GM23338 (cell line): Measurements from ENCODE around the gene AK9. TPM values are rescaled to one million over a fixed set of nuclear protein-coding genes. Genes with fewer than 3 reads are reported as not detected.

Source experiments
- ATAC-seq: fragments of 200-7000 bp; cut with Tn5 transposase; 3 replicates; pipeline ENCODE4 v1.9.1; 2020
- DNase-seq: peaks from one replicate; pipeline ENCODE4 v3.0.0-alpha.2; 2015; ENCODE audit warnings: low spot score
- H2AFZ ChIP-seq: fragments of 200-600 bp; sonication (generic); 2 replicates; pipeline ENCODE4 v1.8.0; 2016; ENCODE audit warnings: antibody characterized with exemption, mild to moderate bottlenecking, moderate library complexity
- H3F3A ChIP-seq: fragments of 200-600 bp; sonication (generic); replicated peaks from 2 replicates; pipeline ENCODE4 v1.8.0; 2017; ENCODE audit warnings: antibody characterized with exemption, mixed run types, low read depth
- H3K27ac ChIP-seq: fragments of 200-600 bp; sonication (generic); 2 replicates; pipeline ENCODE4 v1.6.1; 2016; ENCODE audit warnings: low read depth
- H3K27me3 ChIP-seq: fragments of 200-600 bp; sonication (generic); 2 replicates; pipeline ENCODE4 v1.8.0; 2016; ENCODE audit warnings: mild to moderate bottlenecking, mixed run types, moderate library complexity; ENCODE audit not compliant: insufficient read depth
- H3K36me3 ChIP-seq: fragments of 200-600 bp; sonication (generic); 2 replicates; pipeline ENCODE4 v1.8.0; 2016; ENCODE audit warnings: mild to moderate bottlenecking; ENCODE audit not compliant: insufficient read depth
- H3K4me1 ChIP-seq: fragments of 200-600 bp; sonication (generic); 2 replicates; pipeline ENCODE4 v1.8.0; 2016; ENCODE audit warnings: mild to moderate bottlenecking, moderate library complexity; ENCODE audit not compliant: insufficient read depth
- H3K4me2 ChIP-seq: fragments of 200-600 bp; sonication (generic); 2 replicates; pipeline ENCODE4 v1.7.1; 2017; ENCODE audit warnings: mixed run types
- H3K4me3 ChIP-seq: fragments of 200-600 bp; sonication (generic); 2 replicates; pipeline ENCODE4 v1.6.1; 2016; ENCODE audit warnings: mixed run types
- H3K79me2 ChIP-seq: fragments of 200-600 bp; sonication (generic); replicated peaks from 2 replicates; pipeline ENCODE4 v1.8.0; 2017; ENCODE audit warnings: mild to moderate bottlenecking; ENCODE audit not compliant: insufficient read depth
- H3K9me2 ChIP-seq: fragments of 200-600 bp; sonication (generic); 2 replicates; pipeline ENCODE4 v1.8.0; 2017; ENCODE audit not compliant: insufficient read depth
- H4K20me1 ChIP-seq: fragments of 200-600 bp; sonication (generic); replicated peaks from 2 replicates; pipeline ENCODE4 v1.8.0; 2017; ENCODE audit warnings: mild to moderate bottlenecking; ENCODE audit not compliant: insufficient read depth
- H3K27ac Mint-ChIP-seq: 2 replicates; pipeline ENCODE4 v1.8.0; 2020; ENCODE audit warnings: inconsistent platforms, mild to moderate bottlenecking, moderate library complexity, mixed read lengths
- H3K27me3 Mint-ChIP-seq: 3 replicates; pipeline ENCODE4 v1.8.0; 2022; ENCODE audit warnings: low read depth, mild to moderate bottlenecking, moderate library complexity, mixed read lengths, inconsistent platforms; ENCODE audit not compliant: insufficient read depth, poor library complexity
- H3K36me3 Mint-ChIP-seq: 3 replicates; pipeline ENCODE4 v1.8.0; 2021; ENCODE audit warnings: low read depth, mild to moderate bottlenecking, inconsistent platforms, moderate library complexity, mixed read lengths
- H3K4me1 Mint-ChIP-seq: 3 replicates; pipeline ENCODE4 v1.8.0; 2020; ENCODE audit warnings: mild to moderate bottlenecking, inconsistent platforms, mixed read lengths
- H3K4me3 Mint-ChIP-seq: 3 replicates; pipeline ENCODE4 v1.8.0; 2021; ENCODE audit warnings: moderate library complexity, mild to moderate bottlenecking, inconsistent platforms, mixed read lengths
- H3K9me3 Mint-ChIP-seq: 3 replicates; pipeline ENCODE4 v1.8.0; 2020; ENCODE audit warnings: moderate library complexity, mild to moderate bottlenecking, inconsistent platforms, mixed read lengths
- ETS1 ChIP-seq: IDR thresholded peaks from 2 replicates; pipeline ENCODE4 v1.6.1; 2016; ENCODE audit warnings: antibody characterized with exemption
- EZH2phosphoT487 ChIP-seq: fragments of 200-600 bp; sonication (generic); IDR thresholded peaks from one replicate; pipeline ENCODE4 v1.8.1; 2018; ENCODE audit warnings: antibody characterized with exemption; ENCODE audit not compliant: unreplicated experiment
- JUNB ChIP-seq: IDR thresholded peaks from one replicate; pipeline ENCODE4 v1.6.1; 2016; ENCODE audit warnings: antibody characterized with exemption; ENCODE audit not compliant: unreplicated experiment
- NANOG ChIP-seq: IDR thresholded peaks from 2 replicates; pipeline ENCODE4 v1.6.1; 2016; ENCODE audit warnings: antibody characterized with exemption, borderline replicate concordance
- POLR2AphosphoS5 ChIP-seq: IDR thresholded peaks from 2 replicates; pipeline ENCODE4 v1.6.1; 2016; ENCODE audit warnings: antibody characterized with exemption, low read depth
- ZNF114 ChIP-seq: fragments of 250-450 bp; sonication (Bioruptor Pico); IDR thresholded peaks from 2 replicates; pipeline ENCODE4 v1.5.0; 2020; ENCODE audit warnings: mild to moderate bottlenecking, moderate library complexity
- ZNF331 ChIP-seq: fragments of 250-450 bp; sonication (Bioruptor Pico); IDR thresholded peaks from 2 replicates; pipeline ENCODE4 v1.5.0; 2020; ENCODE audit warnings: low read depth, mild to moderate bottlenecking, moderate library complexity
- polyA plus RNA-seq: library from polyadenylated mRNA; unstranded; fragments of >200 nt; fragmentation: Nextera tagmentation; extraction: Ambion mirVana; gene quantifications from 2 replicates; pipeline ENCODE4 v1.2.1, GENCODE V29; 2016
- total RNA-seq: library from RNA; depleted of rRNA; stranded (reverse); fragments of >200 nt; shearing (Covaris generic); gene quantifications from 2 replicates; pipeline ENCODE4 v1.2.3, GENCODE V29; 2014
- TF ChIP-seq, protein P1 (sequence below), 2 experiments: fragments of 200-600 bp in 1 of 2; sonication (generic) in 1 of 2; conservative IDR thresholded peaks; 2 replicates each; pipeline versions ENCODE4 v1.5.1 to v1.6.1; 2016 to 2017; ENCODE audit warnings: antibody characterized with exemption in 2 of 2, low read depth in 2 of 2, mild to moderate bottlenecking in 2 of 2, moderate library complexity in 1 of 2
- TF ChIP-seq, protein P2 (sequence below): IDR thresholded peaks from one replicate; pipeline ENCODE4 v1.6.1; 2018; ENCODE audit warnings: antibody characterized with exemption; ENCODE audit not compliant: unreplicated experiment

AK9 gene
- total and polyA plus RNA-seq, 2 experiments from 2014 or later: 2.0 to 6.4 TPM

DNA sequence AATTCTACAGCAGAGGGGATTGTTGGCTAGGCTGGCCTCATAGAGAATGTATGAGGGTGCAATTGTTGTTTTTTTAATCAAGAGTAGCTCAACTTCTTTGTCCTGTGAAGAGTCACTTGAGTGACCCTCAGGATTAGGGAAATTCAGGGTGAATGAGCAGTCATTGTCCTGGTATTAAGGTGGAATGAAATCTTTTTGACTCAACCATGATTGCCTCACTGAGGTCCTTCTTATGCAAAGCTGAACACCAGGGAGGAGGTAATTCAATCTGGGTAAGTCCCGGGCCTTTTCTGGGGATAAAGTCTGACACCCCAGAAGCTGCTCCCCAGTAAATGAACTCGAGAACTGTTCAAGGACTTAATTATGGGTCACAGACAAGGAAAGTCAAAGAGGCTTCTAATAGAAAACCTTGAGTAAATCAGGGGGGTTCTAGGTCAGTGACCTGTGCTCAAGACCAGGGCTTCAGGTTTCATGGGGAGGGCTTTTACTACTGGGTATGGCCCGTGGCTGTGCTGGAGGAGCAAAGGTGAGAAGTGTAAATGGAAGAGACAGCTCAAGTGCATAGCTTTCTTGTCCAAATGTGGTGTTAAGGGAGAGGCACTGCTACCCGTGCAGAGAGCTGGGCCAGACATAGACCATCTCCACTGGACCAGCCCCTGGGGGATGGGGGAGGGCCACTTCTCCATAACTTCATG, 182.7 kb downstream of the AK9 start:
- no peak for TF ChIP-seq ETS1
- peak; percentile 57 for TF ChIP-seq NANOG
- no peak for TF ChIP-seq JUNB
- Histone ChIP-seq H3K4me1 (peaks cover 2% of the 10 kb centered on the region), H4K20me1 (no peaks in the 10 kb centered on the region), H3K27ac (peak overlapping the region; percentile 67), H3K4me3 (no peak overlapping the region), H3K36me3 (peaks cover 4% of the 10 kb centered on the region; the same call in 1 of the 2 replicates), H3K79me2 (no peaks in the 10 kb centered on the region), H3K27me3 (no peaks in the 10 kb centered on the region), H3K4me2 (peak overlapping the region; percentile 25; the same call in 1 of the 2 replicates), H3K9me2 (no peaks in the 10 kb centered on the region; the same call in 1 of the 2 replicates), H2AFZ (peak overlapping the region; percentile 53; the same call in 1 of the 2 replicates), H3F3A (no peaks in the 10 kb centered on the region)
- Mint-ChIP-seq H3K36me3 (peaks cover 28% of the 10 kb centered on the region), H3K4me3 (no peak overlapping the region), H3K4me1 (peaks cover 28% of the 10 kb centered on the region), H3K9me3 (peaks cover 35% of the 10 kb centered on the region), H3K27ac (no peak overlapping the region), H3K27me3 (peaks cover 10% of the 10 kb centered on the region)
- DNase-seq (no peak), ATAC-seq (peak; percentile 92)

- peaks cover 10% of the 10 kb centered on the region for H3K27me3 Mint-ChIP-seq
- no peak overlapping the region for H3K4me3 ChIP-seq
- peak overlapping the region; percentile 25; the same call in 1 of the 2 replicates for H3K4me2 ChIP-seq
- no peak overlapping the region for H3K4me3 Mint-ChIP-seq
- H3K4me1 ChIP-seq: no peaks in the 10 kb centered on the region; the same call in 1 of the 2 replicates
- peaks cover 4% of the 10 kb centered on the region; the same call in 1 of the 2 replicates for H3K36me3 ChIP-seq
- H3K4me1 Mint-ChIP-seq: peaks cover 28% of the 10 kb centered on the region
- H3K27ac ChIP-seq: peak overlapping the region; percentile 67; the same call in 1 of the 2 replicates
- ATAC-seq (no peak), DNase-seq (no peak)
- H2AFZ ChIP-seq: peak overlapping the region; percentile 49; the same call in 1 of the 2 replicates
- H3K27me3 ChIP-seq: no peaks in the 10 kb centered on the region
- H4K20me1 ChIP-seq: no peaks in the 10 kb centered on the region
- no peaks in the 10 kb centered on the region; the same call in 1 of the 2 replicates for H3K9me2 ChIP-seq
- no peaks in the 10 kb centered on the region for H3K79me2 ChIP-seq
- no peaks in the 10 kb centered on the region for H3F3A ChIP-seq
- H3K36me3 Mint-ChIP-seq: peaks cover 28% of the 10 kb centered on the region
- H3K27ac Mint-ChIP-seq: no peak overlapping the region
- H3K9me3 Mint-ChIP-seq: peaks cover 35% of the 10 kb centered on the region
- TF ChIP-seq ETS1 (no peak), ZNF331 (CRISPR knock-in tag) (no peak), ZNF114 (CRISPR knock-in tag) (no peak), POLR2AphosphoS5 (no peak), EZH2phosphoT487 (no peak)
- TF ChIP-seq, protein P1, sequence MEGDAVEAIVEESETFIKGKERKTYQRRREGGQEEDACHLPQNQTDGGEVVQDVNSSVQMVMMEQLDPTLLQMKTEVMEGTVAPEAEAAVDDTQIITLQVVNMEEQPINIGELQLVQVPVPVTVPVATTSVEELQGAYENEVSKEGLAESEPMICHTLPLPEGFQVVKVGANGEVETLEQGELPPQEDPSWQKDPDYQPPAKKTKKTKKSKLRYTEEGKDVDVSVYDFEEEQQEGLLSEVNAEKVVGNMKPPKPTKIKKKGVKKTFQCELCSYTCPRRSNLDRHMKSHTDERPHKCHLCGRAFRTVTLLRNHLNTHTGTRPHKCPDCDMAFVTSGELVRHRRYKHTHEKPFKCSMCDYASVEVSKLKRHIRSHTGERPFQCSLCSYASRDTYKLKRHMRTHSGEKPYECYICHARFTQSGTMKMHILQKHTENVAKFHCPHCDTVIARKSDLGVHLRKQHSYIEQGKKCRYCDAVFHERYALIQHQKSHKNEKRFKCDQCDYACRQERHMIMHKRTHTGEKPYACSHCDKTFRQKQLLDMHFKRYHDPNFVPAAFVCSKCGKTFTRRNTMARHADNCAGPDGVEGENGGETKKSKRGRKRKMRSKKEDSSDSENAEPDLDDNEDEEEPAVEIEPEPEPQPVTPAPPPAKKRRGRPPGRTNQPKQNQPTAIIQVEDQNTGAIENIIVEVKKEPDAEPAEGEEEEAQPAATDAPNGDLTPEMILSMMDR (conservative IDR thresholded peaks at IDR 0.05; ENCODE audit: low read depth in 2 of 2): no peak
- TF ChIP-seq, protein P2, sequence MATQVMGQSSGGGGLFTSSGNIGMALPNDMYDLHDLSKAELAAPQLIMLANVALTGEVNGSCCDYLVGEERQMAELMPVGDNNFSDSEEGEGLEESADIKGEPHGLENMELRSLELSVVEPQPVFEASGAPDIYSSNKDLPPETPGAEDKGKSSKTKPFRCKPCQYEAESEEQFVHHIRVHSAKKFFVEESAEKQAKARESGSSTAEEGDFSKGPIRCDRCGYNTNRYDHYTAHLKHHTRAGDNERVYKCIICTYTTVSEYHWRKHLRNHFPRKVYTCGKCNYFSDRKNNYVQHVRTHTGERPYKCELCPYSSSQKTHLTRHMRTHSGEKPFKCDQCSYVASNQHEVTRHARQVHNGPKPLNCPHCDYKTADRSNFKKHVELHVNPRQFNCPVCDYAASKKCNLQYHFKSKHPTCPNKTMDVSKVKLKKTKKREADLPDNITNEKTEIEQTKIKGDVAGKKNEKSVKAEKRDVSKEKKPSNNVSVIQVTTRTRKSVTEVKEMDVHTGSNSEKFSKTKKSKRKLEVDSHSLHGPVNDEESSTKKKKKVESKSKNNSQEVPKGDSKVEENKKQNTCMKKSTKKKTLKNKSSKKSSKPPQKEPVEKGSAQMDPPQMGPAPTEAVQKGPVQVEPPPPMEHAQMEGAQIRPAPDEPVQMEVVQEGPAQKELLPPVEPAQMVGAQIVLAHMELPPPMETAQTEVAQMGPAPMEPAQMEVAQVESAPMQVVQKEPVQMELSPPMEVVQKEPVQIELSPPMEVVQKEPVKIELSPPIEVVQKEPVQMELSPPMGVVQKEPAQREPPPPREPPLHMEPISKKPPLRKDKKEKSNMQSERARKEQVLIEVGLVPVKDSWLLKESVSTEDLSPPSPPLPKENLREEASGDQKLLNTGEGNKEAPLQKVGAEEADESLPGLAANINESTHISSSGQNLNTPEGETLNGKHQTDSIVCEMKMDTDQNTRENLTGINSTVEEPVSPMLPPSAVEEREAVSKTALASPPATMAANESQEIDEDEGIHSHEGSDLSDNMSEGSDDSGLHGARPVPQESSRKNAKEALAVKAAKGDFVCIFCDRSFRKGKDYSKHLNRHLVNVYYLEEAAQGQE: no peak
Observed at GRCh38 chr6:109507490-109508072, 183.4 kb downstream of the AK9 start.
